Central memory CD4-positive, alpha-beta T cell (primary cell): ENCODE data around the gene ORAI1.
"Not testable (repeated sequence)": the region's sequence is repeated elsewhere in the genome, so short reads cannot be mapped to it uniquely, and the experiment has no call there.

Source experiments
- DNase-seq: peaks from one replicate; pipeline ENCODE4 v3.0.0; 2022
- total RNA-seq, 3 experiments: gene quantifications; one replicate each; lab custom pipeline; 2026; lab: John Stamatoyannopoulos, UW

The ORAI1 gene
- total RNA-seq = 42.1 to 85.1 (median 58.7) reads per million in 3 experiments

GRCh38 chr12:121626087-121626852 is at the start of gene ORAI1:
Gene ORAI1 (plus strand): TSS chr12:121626530.
- peak; percentile 95 for DNase-seq

- DNase-seq = no peak
Measured at GRCh38 chr12:121576851-121577391, 49.4 kb upstream of the ORAI1 start.

- DNase-seq = no peak
Measured at GRCh38 chr12:121577443-121578180, 48.7 kb upstream of the ORAI1 start.

DNA sequence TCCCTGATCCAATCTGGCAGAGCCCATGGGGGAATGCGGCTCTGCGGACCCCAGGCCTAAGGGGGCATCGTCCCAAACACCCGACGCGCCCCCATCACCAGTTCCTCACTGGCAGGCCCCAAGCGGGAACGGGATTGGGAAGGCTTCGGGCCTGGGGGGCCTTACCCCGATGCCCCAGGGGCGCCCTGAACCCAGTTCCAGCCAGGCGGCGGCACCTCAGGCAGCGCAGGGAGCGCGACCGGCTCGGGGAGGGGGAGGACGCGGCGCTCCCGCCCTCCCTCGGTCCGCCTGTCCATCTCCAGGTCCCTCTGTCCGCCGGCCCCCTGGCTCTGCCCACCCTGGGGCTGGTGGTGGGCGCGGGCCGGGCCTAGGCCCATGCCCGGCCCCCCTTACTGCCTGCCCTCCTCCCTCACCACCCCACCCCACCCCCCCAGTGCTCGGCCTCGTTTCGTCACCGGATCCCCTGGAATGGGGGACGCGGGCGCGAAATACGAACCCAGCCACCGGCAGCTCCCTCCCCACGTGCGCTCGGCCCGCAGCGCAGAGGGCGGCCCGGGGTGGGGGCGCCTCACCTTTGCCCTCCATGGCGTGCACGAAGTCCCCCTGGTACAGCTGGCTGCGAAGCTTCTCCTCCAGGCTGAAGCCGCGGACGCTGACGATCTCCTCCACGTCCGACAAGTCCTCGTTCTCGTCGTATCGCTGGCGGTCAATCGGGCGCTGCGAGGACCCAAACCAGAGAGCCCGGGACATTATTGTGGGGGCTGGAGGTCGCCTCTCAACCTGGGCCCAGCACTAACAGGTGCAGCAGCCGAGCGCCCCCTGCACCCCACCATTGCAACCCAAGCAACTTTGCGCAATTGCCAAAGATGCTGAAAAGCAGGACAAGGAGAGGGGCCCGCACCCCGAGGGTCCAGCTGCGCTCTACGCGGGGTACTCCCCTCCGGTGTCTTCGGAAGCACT is 47.8 kb upstream of the ORAI1 start:
- peak; percentile 14 for DNase-seq

DNA sequence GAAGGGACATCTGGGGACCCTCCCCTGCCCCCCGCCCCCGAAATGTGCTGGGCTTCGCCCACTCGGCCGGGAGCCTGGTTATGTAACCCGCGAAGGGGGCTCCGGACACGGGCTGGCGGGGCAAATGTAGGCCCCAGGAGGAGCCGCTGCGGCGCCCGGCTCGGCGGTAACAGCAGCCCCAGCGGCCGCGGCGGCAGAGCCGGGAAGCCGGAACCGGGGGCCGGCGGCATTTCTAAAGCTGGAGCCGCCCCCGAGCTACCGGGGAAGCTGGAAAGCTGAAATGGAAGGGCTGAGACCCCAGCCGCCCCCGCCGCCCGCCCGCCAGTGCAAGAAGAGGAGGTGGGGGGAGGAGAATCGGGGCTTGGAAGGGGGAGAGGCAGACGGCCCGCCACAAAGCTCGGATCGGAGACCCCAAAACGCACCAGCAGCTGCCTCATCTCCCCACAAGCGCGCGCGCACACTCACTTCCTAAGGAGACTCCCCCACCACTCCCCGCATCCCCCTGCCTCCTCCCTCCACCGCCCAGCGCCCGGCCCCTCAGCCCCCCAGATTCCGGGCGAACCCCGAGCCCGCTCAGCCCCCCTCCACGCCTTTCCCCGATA is 47.0 kb upstream of the ORAI1 start:
- DNase-seq = peak; percentile 27

- DNase-seq = peak; percentile 70
Measured at GRCh38 chr12:121579981-121580868, 46.1 kb upstream of the ORAI1 start.

DNA sequence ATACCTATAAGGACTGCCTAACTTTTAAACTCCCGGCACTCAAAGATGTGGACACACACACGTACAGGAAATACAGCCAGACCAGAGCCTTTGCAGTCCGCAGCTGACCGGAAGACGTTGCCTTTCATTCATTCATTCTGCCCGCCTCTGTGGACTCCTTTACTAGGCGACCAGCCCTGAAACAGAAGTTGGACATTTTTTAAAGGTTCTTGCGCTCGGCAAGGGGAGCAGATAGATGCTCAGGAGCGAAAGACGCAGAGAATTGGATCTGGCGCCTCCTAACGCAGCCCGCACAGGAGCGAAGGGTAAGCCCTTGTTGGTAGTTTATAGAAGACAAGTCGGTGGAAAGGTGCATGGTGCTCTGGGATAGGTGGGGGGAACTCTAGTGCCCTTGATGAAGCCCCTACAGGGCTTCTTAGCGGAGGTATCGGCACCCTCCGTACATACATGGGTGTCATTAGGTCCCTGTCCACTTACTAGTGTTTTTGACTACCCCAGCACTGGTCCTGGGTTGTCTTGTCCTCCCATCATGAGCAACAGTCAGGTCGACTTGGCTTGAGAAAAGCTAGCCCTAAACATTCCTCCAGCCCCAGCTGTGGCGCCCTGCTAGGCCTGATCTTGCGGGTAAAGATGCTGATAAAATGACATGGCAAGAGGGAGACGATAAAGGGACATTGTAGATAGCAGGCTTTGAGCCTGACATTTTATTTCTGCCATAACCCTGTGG is 45.2 kb upstream of the ORAI1 start, which contains the start of gene KDM2B:
Gene KDM2B (minus strand): TSS at position 65 of the 727 bp plus-strand sequence. CDS start 112 bp downstream, outside the sequence.
- peak; percentile 19 for DNase-seq

DNA sequence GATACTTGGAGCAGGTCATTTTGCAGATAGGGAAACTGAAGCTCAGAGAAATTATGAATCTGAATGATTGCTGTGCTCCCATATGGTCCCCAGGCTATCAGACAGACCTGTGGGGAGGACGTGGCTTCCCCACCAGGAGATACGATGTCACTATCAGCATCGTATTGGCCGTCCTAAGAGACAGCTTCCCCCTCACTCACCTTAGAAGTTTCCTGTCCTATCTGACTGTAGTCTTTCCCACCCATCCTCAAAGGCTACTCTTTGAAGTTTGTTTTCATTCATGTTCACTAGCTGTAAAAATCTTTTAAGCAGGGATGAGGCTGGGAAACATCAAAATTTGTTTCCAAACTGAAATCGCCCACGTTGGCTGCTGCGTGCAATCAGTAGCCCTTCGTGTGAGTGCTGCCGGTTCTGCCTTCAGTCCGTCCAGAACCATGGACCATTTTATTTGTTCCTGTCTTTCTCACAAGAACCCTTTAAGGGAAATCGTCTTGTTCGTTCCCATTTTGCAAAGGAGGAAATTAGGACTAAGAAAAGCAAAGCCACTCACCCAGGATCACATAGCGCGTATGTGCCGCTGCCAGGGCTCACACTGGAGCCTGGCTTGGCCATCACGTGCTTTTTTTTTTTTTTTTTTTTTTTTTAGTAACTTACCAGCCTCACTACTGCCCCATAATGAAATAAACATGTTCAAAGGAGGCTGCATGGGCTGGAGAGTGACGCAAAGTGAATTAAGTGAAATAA is 44.5 kb upstream of the ORAI1 start:
- DNase-seq = peak; percentile 10

DNA sequence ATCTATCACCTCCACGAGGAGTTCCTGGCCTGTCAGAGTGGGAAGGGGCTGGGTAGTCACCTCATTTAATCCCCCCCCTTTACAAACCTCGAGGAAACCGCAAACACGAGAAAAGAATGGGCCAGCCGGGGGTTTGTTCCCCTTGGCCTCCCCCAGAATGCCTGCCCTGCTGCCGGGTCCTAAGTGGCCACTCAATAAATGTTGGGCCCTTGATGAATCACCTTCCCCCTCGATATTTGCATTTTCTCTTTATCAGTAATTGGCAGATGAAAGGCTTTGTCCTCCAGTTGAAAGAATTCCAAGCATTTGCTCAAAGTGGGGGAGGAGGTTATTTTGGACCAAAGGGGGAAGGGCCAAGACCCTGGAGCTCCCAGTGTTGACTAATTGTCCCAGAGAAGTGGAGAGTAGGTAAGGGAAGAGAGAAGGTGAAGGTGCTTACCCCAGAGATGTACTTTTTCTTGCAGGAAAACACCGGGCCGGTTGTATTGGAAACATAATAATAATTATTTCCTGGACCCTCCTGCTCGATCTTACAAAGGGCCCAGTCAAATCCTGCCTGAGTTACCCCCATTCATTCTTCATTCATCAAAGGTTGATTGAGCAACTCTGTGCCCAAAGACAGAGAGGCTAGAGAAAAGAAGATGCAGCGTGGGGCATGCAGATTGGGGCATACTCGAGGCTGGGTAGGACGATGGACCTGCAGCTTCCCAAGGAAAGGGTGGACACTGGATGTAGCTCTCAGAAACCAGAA is 43.6 kb upstream of the ORAI1 start:
- DNase-seq = no peak

GRCh38 chr12:121583334-121583661 is 43.0 kb upstream of the ORAI1 start:
- DNase-seq = not testable (repeated sequence)

DNA sequence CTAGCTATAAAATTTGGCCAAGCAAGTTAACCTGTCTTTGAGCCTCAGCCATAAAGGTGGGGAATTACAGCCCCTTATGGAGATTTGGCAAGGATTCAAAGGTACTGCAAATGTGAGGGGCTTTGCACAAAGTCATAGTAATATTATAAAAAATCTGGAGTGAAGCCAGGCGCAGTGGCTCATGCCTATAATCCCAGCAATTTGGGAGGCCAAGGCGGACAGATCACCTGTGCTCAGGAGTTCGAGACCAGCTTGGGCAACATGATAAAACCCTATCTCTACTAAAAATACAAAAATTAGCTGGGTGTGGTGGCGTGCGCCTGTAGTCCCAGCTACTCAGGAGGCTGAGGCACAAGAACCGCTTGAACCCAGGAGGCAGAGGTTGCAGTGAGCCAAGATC is 41.4 kb upstream of the ORAI1 start:
- not testable (repeated sequence) for DNase-seq

DNA sequence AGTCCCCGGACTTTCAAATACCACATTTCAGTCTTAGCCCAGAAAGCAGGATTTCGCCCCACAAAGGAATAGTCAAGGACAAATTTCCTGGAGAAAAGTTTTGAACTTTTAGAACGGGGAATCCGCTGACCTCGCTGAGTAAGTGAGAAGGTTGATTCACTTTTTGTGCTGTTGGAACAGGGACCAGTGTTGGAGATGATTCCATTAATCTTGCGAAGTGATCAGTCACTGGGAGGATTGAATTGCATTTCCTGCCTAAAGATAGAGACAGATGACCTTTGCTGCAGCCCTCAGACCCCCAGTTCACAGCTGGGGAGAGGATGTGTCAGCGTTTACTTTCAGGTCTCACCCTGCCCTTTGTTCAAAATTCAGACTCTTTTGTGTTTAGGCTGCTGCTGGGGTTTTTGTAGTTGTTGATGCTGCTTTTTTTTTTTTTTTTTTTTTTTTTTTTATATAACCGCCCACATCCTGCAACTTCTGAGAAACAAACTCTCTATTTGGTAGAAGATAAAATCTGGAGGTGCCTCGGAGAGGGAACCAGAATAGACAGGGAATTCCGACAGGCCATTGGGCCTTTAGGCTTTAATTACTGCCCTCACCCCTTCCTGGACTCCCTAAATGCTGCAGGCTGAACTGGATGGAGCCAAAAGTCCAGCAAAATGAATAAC is 35.7 kb upstream of the ORAI1 start:
- peak; percentile 84 for DNase-seq

GRCh38 chr12:121592320-121592719 is 34.0 kb upstream of the ORAI1 start:
- no peak for DNase-seq

DNA sequence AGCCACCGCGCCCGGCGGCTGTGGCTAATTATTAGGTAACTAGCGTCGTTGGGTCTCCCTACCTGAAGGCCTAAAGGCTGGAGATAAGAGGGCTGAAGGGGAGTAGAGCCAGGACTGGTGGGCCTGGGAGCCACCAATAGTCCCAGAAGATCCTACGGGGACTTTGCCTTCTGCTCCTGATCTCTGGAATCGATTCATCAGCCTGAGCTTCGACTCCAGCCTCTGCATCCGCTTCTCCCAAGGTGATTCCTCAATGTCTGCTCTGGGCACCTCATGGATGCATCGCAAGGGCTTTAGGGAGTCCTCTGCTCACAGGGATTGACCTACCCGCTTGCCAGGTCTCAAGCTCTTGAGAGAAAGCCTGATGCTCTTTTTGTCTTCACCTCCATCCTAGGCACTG is 30.8 kb upstream of the ORAI1 start:
- DNase-seq = no peak

DNA sequence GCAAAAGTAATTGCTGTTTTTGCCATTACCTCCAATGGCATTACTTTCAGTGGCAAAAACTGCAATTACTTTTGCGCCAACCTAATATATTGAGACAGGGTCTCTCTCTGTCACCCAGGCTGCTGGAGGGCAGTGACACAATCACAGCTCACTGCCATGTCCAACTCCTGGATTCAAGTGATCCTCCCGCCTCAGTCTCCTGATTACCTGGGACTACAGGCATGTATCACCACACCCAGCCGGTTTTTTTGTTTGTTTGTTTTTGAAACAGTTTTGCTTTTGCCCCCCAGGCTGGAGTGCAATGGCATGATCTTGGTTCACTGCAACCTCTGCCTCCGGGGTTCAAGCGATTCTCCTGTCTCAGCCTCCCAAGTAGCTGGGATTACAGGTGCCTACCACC is 29.8 kb upstream of the ORAI1 start:
- DNase-seq = no peak

DNA sequence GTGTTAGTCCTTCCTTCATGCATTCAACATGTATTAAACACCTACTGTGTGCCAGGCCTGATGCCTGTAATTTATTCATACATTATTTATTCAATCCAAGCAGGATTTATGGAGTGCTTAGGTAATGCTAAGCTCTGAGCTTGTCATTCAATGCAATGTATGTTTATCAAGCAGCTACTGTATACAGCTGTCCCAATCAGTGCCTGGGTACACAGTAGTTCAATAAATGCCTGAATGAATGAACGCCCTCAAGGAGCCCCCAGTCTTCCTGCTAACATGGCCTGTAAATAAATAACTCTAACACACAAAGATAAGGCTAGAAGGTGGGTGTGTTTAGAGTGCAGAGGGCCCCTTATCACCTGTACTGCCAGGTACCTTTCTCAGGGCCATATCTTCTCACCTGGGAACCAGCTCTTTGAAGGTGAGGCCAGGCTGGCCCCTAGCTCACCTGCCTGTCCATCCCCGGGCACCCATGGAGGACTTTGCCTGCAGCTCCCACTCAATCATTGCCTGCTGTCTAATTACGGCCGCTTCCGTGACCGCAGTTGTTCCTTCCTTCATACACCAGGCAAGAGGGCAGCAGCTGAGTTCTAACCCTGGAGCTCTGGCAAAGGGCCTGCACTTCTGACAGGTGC is 25.5 kb upstream of the ORAI1 start:
- DNase-seq = no peak

DNA sequence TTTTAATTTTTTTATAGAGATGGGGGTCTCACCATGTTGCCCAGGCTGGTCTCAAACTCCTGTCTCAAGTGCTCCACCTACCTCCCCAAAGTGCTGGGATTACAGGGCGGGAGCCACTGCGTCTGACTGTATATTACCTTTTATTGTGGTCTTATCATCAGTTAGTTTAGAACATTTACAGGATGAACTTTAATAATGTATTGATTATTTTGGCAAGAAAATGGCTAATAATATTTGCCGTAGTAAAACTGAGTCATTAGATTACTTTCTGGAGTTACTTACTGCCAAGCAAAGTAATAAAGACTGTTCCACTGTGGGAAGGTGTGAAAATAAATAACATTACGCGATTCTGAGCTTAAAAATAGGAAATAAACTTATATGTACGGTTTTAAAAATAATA is 23.6 kb upstream of the ORAI1 start:
- no peak for DNase-seq

DNA sequence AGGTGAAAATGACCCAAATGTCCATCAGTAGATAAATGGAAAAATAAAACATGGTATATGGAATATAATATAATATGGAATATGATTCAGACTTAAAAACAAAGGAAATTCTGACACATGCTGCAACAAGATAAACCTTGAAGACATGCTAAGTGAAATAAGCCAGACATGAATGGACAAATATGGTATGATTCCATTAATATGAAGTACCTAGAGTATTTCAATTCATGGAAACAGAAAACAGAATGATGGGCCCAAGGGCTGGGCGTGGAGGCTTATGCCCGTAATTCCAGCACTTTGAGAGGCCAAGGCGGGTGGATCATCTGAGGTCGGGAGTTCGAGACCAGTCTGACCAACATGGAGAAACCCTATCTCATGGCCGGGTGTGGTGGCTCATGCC is 22.7 kb upstream of the ORAI1 start:
- DNase-seq = no peak
